HG02678 (cell line): ENCODE results near the gene TRIM67.

ENCODE experiments used
- ATAC-seq: cut with Tn5 transposase; IDR thresholded peaks from one replicate; pipeline ENCODE4 v1.9.1; 2021; ENCODE audit warnings: mild to moderate bottlenecking, moderate library complexity; ENCODE audit not compliant: unreplicated experiment

TRIM67 gene

GRCh38 chr1:231183639-231184590 lies 22.1 kb downstream of the TRIM67 start:
- ATAC-seq: no peak

- no peak for ATAC-seq
These were observed 23.0 kb downstream of the TRIM67 start for GRCh38 chr1:231184891-231185290.

GRCh38 chr1:231185391-231185790 lies 23.5 kb downstream of the TRIM67 start:
- no peak for ATAC-seq

- ATAC-seq: no peak
These were observed 24.7 kb downstream of the TRIM67 start for GRCh38 chr1:231186356-231187115.

GRCh38 chr1:231187571-231187970 lies 25.7 kb downstream of the TRIM67 start:
- no peak for ATAC-seq

GRCh38 chr1:231188072-231188471 lies 26.2 kb downstream of the TRIM67 start:
- no peak for ATAC-seq

GRCh38 chr1:231188768-231189167 lies 26.9 kb downstream of the TRIM67 start:
- no peak for ATAC-seq

GRCh38 chr1:231189683-231190270 lies 27.9 kb downstream of the TRIM67 start:
- no peak for ATAC-seq

- no peak for ATAC-seq
These were observed 28.6 kb downstream of the TRIM67 start for GRCh38 chr1:231190456-231190855.

- ATAC-seq: no peak
These were observed 30.8 kb downstream of the TRIM67 start for GRCh38 chr1:231192620-231193163.

GRCh38 chr1:231193710-231194340 lies 32.0 kb downstream of the TRIM67 start:
- ATAC-seq: no peak

GRCh38 chr1:231194476-231194842 lies 32.6 kb downstream of the TRIM67 start:
- no peak for ATAC-seq

GRCh38 chr1:231194843-231195516 lies 33.1 kb downstream of the TRIM67 start:
- ATAC-seq: no peak

GRCh38 chr1:231196307-231196706 lies 34.4 kb downstream of the TRIM67 start:
- ATAC-seq: no peak

- no peak for ATAC-seq
These were observed 34.9 kb downstream of the TRIM67 start for GRCh38 chr1:231196728-231197127.

- ATAC-seq: no peak
These were observed 38.0 kb downstream of the TRIM67 start for GRCh38 chr1:231199868-231200267.

GRCh38 chr1:231200388-231201031 lies 38.7 kb downstream of the TRIM67 start:
- no peak for ATAC-seq

- no peak for ATAC-seq
These were observed 39.6 kb downstream of the TRIM67 start for GRCh38 chr1:231201375-231201978.

- no peak for ATAC-seq
These were observed 40.2 kb downstream of the TRIM67 start for GRCh38 chr1:231201979-231202633.
